Prostate gland (tissue), 2 donors: Measurements from ENCODE around the gene UBL4A.
"Not testable (repeated sequence)": the region's sequence is repeated elsewhere in the genome, so short reads cannot be mapped to it uniquely, and the experiment has no call there.

Experiments used
- POLR2A ChIP-seq: fragments of 450-650 bp; IDR thresholded peaks from one replicate; pipeline ENCODE4 v1.6.1; 2016; ENCODE audit warnings: antibody characterized with exemption, mild to moderate bottlenecking
- TF ChIP-seq, protein P1 (sequence below), 4 experiments: fragments of 200-600 bp in 2 of 4; fragments of 450-650 bp in 2 of 4; sonication (generic) in 2 of 4; IDR thresholded peaks; 1 replicate in 3 of 4; 2 replicates in 1 of 4; pipeline ENCODE4 v1.5.1; 2016 to 2019; ENCODE audit warnings: antibody characterized with exemption in 4 of 4, mild to moderate bottlenecking in 2 of 4, moderate library complexity in 2 of 4

- not testable (repeated sequence) for TF ChIP-seq POLR2A
- TF ChIP-seq, protein P1, sequence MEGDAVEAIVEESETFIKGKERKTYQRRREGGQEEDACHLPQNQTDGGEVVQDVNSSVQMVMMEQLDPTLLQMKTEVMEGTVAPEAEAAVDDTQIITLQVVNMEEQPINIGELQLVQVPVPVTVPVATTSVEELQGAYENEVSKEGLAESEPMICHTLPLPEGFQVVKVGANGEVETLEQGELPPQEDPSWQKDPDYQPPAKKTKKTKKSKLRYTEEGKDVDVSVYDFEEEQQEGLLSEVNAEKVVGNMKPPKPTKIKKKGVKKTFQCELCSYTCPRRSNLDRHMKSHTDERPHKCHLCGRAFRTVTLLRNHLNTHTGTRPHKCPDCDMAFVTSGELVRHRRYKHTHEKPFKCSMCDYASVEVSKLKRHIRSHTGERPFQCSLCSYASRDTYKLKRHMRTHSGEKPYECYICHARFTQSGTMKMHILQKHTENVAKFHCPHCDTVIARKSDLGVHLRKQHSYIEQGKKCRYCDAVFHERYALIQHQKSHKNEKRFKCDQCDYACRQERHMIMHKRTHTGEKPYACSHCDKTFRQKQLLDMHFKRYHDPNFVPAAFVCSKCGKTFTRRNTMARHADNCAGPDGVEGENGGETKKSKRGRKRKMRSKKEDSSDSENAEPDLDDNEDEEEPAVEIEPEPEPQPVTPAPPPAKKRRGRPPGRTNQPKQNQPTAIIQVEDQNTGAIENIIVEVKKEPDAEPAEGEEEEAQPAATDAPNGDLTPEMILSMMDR (IDR thresholded peaks at IDR 0.05), result not testable (repeated sequence)
Observed at GRCh38 chrX:154501423-154501822, 15.0 kb upstream of the UBL4A start.
